D721Med (cell line): ENCODE measurements around the gene ATP6V1B1.

Source experiments
- DNase-seq: peaks from one replicate; pipeline ENCODE4 v3.0.0; 2011; ENCODE audit warnings: low spot score; ENCODE audit not compliant: insufficient read length
- FAIRE-seq: peaks from 2 replicates; lab custom pipeline; 2011; peaks lifted over from hg19 to GRCh38; lab: Jason Lieb, UNC
- CTCF ChIP-seq: IDR thresholded peaks from 2 replicates; pipeline ENCODE4 v1.5.1; 2012; ENCODE audit warnings: mild to moderate bottlenecking, control low read depth; ENCODE audit not compliant: insufficient read depth; ENCODE audit errors: missing control alignments

The ATP6V1B1 gene

GRCh38 chr2:70889716-70890037 is 46.0 kb upstream of the ATP6V1B1 start:
- FAIRE-seq (no peak), DNase-seq (no peak)
- TF ChIP-seq CTCF = no peak

GRCh38 chr2:70890469-70891065 is 45.1 kb upstream of the ATP6V1B1 start:
- FAIRE-seq = no peak
- TF ChIP-seq CTCF = no peak
- no peak for DNase-seq

- FAIRE-seq (no peak), DNase-seq (no peak)
- TF ChIP-seq CTCF = no peak
These were observed 43.9 kb upstream of the ATP6V1B1 start for GRCh38 chr2:70891572-70892357.

- no peak for TF ChIP-seq CTCF
- FAIRE-seq = no peak
- no peak for DNase-seq
These were observed 43.0 kb upstream of the ATP6V1B1 start for GRCh38 chr2:70892750-70893149.

- DNase-seq (no peak), FAIRE-seq (no peak)
- no peak for TF ChIP-seq CTCF
These were observed 42.5 kb upstream of the ATP6V1B1 start for GRCh38 chr2:70893186-70893585.

GRCh38 chr2:70894765-70895164 is 40.9 kb upstream of the ATP6V1B1 start:
- no peak for DNase-seq
- no peak for FAIRE-seq
- no peak for TF ChIP-seq CTCF

- FAIRE-seq (no peak), DNase-seq (no peak)
- TF ChIP-seq CTCF = no peak
These were observed 40.5 kb upstream of the ATP6V1B1 start for GRCh38 chr2:70895249-70895648.
